Transverse colon (tissue), 4 donors: ENCODE measurements around the gene PMS1.

Source experiments
- EP300 ChIP-seq: sonication (generic); formaldehyde crosslinking; IDR thresholded peaks from one replicate; pipeline ENCODE4 v1.6.1; 2017; ENCODE audit warnings: antibody characterized with exemption, low read depth
- POLR2A ChIP-seq: fragments of 450-650 bp; IDR thresholded peaks from one replicate; pipeline ENCODE4 v1.6.1; 2016; ENCODE audit warnings: antibody characterized with exemption, mild to moderate bottlenecking, moderate library complexity
- POLR2AphosphoS5 ChIP-seq, 3 donors: sonication (generic); formaldehyde crosslinking; IDR thresholded peaks; one replicate each; pipeline ENCODE4 v1.6.1; 2016; ENCODE audit warnings: antibody characterized with exemption in 3 of 3
- TF ChIP-seq, protein P1 (sequence below), 5 experiments: fragments of 200-600 bp in 3 of 5; fragments of 450-650 bp in 2 of 5; sonication (generic) in 3 of 5; IDR thresholded peaks; 1 replicate in 2 of 5; 2 replicates in 3 of 5; pipeline ENCODE4 v1.5.1; 2016 to 2017; ENCODE audit warnings: antibody characterized with exemption in 5 of 5, inconsistent platforms in 3 of 5, mild to moderate bottlenecking in 2 of 5, moderate library complexity in 1 of 5

DNA sequence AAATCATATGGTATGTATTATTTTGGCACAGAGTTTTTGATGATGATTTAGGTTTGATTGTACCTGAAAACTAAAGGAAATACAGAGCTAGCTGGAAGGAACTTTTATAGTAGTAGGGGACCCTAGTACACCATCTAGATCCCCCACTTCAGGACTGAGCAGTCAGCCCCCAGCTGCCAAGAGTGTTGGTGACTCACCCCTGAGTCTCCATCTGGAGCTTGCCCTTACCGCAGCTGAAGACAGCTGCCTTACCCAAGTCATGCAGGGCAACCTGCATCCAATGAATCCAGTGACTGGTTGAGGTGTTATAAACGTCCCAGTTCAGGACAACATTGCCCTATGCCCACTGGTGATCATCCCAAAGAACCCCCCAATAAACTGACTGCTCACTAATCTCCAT lies 15.3 kb downstream of the PMS1 start:
- TF ChIP-seq, protein P1, sequence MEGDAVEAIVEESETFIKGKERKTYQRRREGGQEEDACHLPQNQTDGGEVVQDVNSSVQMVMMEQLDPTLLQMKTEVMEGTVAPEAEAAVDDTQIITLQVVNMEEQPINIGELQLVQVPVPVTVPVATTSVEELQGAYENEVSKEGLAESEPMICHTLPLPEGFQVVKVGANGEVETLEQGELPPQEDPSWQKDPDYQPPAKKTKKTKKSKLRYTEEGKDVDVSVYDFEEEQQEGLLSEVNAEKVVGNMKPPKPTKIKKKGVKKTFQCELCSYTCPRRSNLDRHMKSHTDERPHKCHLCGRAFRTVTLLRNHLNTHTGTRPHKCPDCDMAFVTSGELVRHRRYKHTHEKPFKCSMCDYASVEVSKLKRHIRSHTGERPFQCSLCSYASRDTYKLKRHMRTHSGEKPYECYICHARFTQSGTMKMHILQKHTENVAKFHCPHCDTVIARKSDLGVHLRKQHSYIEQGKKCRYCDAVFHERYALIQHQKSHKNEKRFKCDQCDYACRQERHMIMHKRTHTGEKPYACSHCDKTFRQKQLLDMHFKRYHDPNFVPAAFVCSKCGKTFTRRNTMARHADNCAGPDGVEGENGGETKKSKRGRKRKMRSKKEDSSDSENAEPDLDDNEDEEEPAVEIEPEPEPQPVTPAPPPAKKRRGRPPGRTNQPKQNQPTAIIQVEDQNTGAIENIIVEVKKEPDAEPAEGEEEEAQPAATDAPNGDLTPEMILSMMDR (IDR thresholded peaks at IDR 0.05), result no peak
- TF ChIP-seq POLR2AphosphoS5 (IDR thresholded peaks at IDR 0.05) (no peak), POLR2A (no peak), EP300 (no peak)
